Memory B cell (primary cell): ENCODE results near the gene TXNIP.

Experiments used
- ATAC-seq: fragments of 150-1000 bp; cut with Tn5 transposase; 2 replicates; pipeline ENCODE4 v1.10.0; 2021; ENCODE audit warnings: low read depth, mild to moderate bottlenecking, moderate library complexity
- DNase-seq, 2 donors: peaks; one replicate each; pipeline ENCODE4 v3.0.0; 2022; ENCODE audit warnings: low spot score in 2 of 2
- H3K27ac Mint-ChIP-seq: one replicate; pipeline ENCODE4 v1.8.0; 2022; ENCODE audit warnings: mild to moderate bottlenecking, moderate library complexity, mixed read lengths
- H3K27me3 Mint-ChIP-seq: one replicate; pipeline ENCODE4 v1.8.0; 2022; ENCODE audit warnings: mixed read lengths
- H3K36me3 Mint-ChIP-seq: one replicate; pipeline ENCODE4 v1.8.0; 2022; ENCODE audit warnings: mild to moderate bottlenecking, mixed read lengths
- H3K4me1 Mint-ChIP-seq: one replicate; pipeline ENCODE4 v1.8.0; 2022; ENCODE audit warnings: mixed read lengths
- H3K4me3 Mint-ChIP-seq: one replicate; pipeline ENCODE4 v1.8.0; 2022; ENCODE audit warnings: mild to moderate bottlenecking, moderate library complexity, mixed read lengths
- H3K9me3 Mint-ChIP-seq: one replicate; pipeline ENCODE4 v1.8.0; 2022; ENCODE audit warnings: mixed read lengths

TXNIP gene

GRCh38 chr1:145972580-145972979, 23.8 kb downstream of the TXNIP start:
- ATAC-seq = no peak
- DNase-seq = no peak
- H3K27me3 Mint-ChIP-seq = no peaks in the 10 kb centered on the region
- no peak overlapping the region for H3K27ac Mint-ChIP-seq
- H3K36me3 Mint-ChIP-seq = peaks cover 10% of the 10 kb centered on the region
- peaks cover 16% of the 10 kb centered on the region for H3K4me1 Mint-ChIP-seq
- no peaks in the 10 kb centered on the region for H3K9me3 Mint-ChIP-seq
- no peak overlapping the region for H3K4me3 Mint-ChIP-seq

- ATAC-seq (no peak), DNase-seq (no peak)
- H3K4me3 Mint-ChIP-seq = no peak overlapping the region
- H3K27ac Mint-ChIP-seq = no peak overlapping the region
- peaks cover 25% of the 10 kb centered on the region for H3K4me1 Mint-ChIP-seq
- peaks cover 6% of the 10 kb centered on the region for H3K36me3 Mint-ChIP-seq
- no peaks in the 10 kb centered on the region for H3K27me3 Mint-ChIP-seq
- no peaks in the 10 kb centered on the region for H3K9me3 Mint-ChIP-seq
Observed at GRCh38 chr1:145967288-145967687, 29.1 kb downstream of the TXNIP start.

- ATAC-seq = no peak
- H3K9me3 Mint-ChIP-seq = no peaks in the 10 kb centered on the region
- peak overlapping the region; percentile 86 for H3K4me3 Mint-ChIP-seq
- H3K27me3 Mint-ChIP-seq = no peaks in the 10 kb centered on the region
- peaks cover 6% of the 10 kb centered on the region for H3K36me3 Mint-ChIP-seq
- peaks cover 32% of the 10 kb centered on the region for H3K4me1 Mint-ChIP-seq
- peak overlapping the region; percentile 74 for H3K27ac Mint-ChIP-seq
- DNase-seq = no peak
Observed at GRCh38 chr1:145965119-145965744, 31.1 kb downstream of the TXNIP start.

- H3K4me3 Mint-ChIP-seq = peak within 1 kb of the TSS; percentile 86
- H3K36me3 Mint-ChIP-seq = peaks cover 6% of the 10 kb centered on the region
- H3K27ac Mint-ChIP-seq = peak within 1 kb of the TSS; percentile 74
- H3K9me3 Mint-ChIP-seq = no peaks in the 10 kb centered on the region
- H3K4me1 Mint-ChIP-seq = peaks cover 38% of the 10 kb centered on the region
- peak; percentile 80 to 81 for DNase-seq
- no peaks in the 10 kb centered on the region for H3K27me3 Mint-ChIP-seq
- peak; percentile 87 for ATAC-seq
Observed at GRCh38 chr1:145964328-145965118, 31.9 kb downstream of the TXNIP start, which contains the start of the genes ANKRD34A and POLR3GL. Gene ANKRD34A (minus strand): TSS chr1:145964575. CDS start chr1:145961759, 2,816 bp downstream. Gene POLR3GL (plus strand): TSS chr1:145964690. CDS start chr1:145974866, 10,176 bp downstream.

- Mint-ChIP-seq H3K9me3 (no peaks in the 10 kb centered on the region), H3K36me3 (peaks cover 6% of the 10 kb centered on the region), H3K4me1 (peaks cover 47% of the 10 kb centered on the region), H3K27me3 (no peaks in the 10 kb centered on the region), H3K27ac (peak overlapping the region; percentile 74), H3K4me3 (peak overlapping the region; percentile 86)
- ATAC-seq = no peak
- no peak for DNase-seq
Observed at GRCh38 chr1:145963265-145964019, 32.9 kb downstream of the TXNIP start.

GRCh38 chr1:145962157-145963102, 33.9 kb downstream of the TXNIP start:
- no peak for DNase-seq
- no peak for ATAC-seq
- peaks cover 50% of the 10 kb centered on the region for H3K4me1 Mint-ChIP-seq
- H3K4me3 Mint-ChIP-seq = peak overlapping the region; percentile 86
- peak overlapping the region; percentile 74 for H3K27ac Mint-ChIP-seq
- H3K27me3 Mint-ChIP-seq = no peaks in the 10 kb centered on the region
- peaks cover 1% of the 10 kb centered on the region for H3K36me3 Mint-ChIP-seq
- no peaks in the 10 kb centered on the region for H3K9me3 Mint-ChIP-seq

- peak; percentile 34 to 41 for DNase-seq
- no peak for ATAC-seq
- peak overlapping the region; percentile 86 for H3K4me3 Mint-ChIP-seq
- no peaks in the 10 kb centered on the region for H3K9me3 Mint-ChIP-seq
- H3K4me1 Mint-ChIP-seq = peaks cover 57% of the 10 kb centered on the region
- no peaks in the 10 kb centered on the region for H3K36me3 Mint-ChIP-seq
- no peaks in the 10 kb centered on the region for H3K27me3 Mint-ChIP-seq
- peak overlapping the region; percentile 70 for H3K27ac Mint-ChIP-seq
Observed at GRCh38 chr1:145961425-145962156, 34.8 kb downstream of the TXNIP start.

- peak overlapping the region; percentile 45 for H3K27ac Mint-ChIP-seq
- ATAC-seq (no peak), DNase-seq (no peak)
- H3K9me3 Mint-ChIP-seq = no peaks in the 10 kb centered on the region
- peaks cover 59% of the 10 kb centered on the region for H3K4me1 Mint-ChIP-seq
- H3K36me3 Mint-ChIP-seq = no peaks in the 10 kb centered on the region
- H3K27me3 Mint-ChIP-seq = no peaks in the 10 kb centered on the region
- H3K4me3 Mint-ChIP-seq = peak overlapping the region; percentile 86
Observed at GRCh38 chr1:145961109-145961424, 35.3 kb downstream of the TXNIP start.

GRCh38 chr1:145960468-145961108, 35.8 kb downstream of the TXNIP start:
- H3K9me3 Mint-ChIP-seq = no peaks in the 10 kb centered on the region
- peak overlapping the region; percentile 45 for H3K27ac Mint-ChIP-seq
- H3K4me3 Mint-ChIP-seq = peak overlapping the region; percentile 86
- DNase-seq (peak in 1 of 2 donors; percentile 38), ATAC-seq (no peak)
- no peaks in the 10 kb centered on the region for H3K36me3 Mint-ChIP-seq
- no peaks in the 10 kb centered on the region for H3K27me3 Mint-ChIP-seq
- peaks cover 61% of the 10 kb centered on the region for H3K4me1 Mint-ChIP-seq

- Mint-ChIP-seq H3K36me3 (peaks cover 1% of the 10 kb centered on the region), H3K4me3 (peak overlapping the region; percentile 86), H3K27me3 (no peaks in the 10 kb centered on the region), H3K9me3 (no peaks in the 10 kb centered on the region), H3K4me1 (peaks cover 64% of the 10 kb centered on the region), H3K27ac (peak overlapping the region; percentile 90)
- ATAC-seq (no peak), DNase-seq (no peak)
Observed at GRCh38 chr1:145959957-145960467, 36.4 kb downstream of the TXNIP start.

GRCh38 chr1:145959333-145959732, 37.0 kb downstream of the TXNIP start:
- H3K36me3 Mint-ChIP-seq = peaks cover 1% of the 10 kb centered on the region
- no peak for DNase-seq
- peak overlapping the region; percentile 90 for H3K27ac Mint-ChIP-seq
- no peaks in the 10 kb centered on the region for H3K27me3 Mint-ChIP-seq
- H3K4me3 Mint-ChIP-seq = peak overlapping the region; percentile 86
- no peaks in the 10 kb centered on the region for H3K9me3 Mint-ChIP-seq
- peaks cover 67% of the 10 kb centered on the region for H3K4me1 Mint-ChIP-seq
- no peak for ATAC-seq

- Mint-ChIP-seq H3K36me3 (peaks cover 1% of the 10 kb centered on the region), H3K27me3 (no peaks in the 10 kb centered on the region)
Observed at GRCh38 chr1:145958734-145959133, 37.6 kb downstream of the TXNIP start.

More at GRCh38 chr1:145958734-145959133, 37.6 kb downstream of the TXNIP start:
- ATAC-seq (no peak), DNase-seq (no peak)
- Mint-ChIP-seq H3K4me3 (peak overlapping the region; percentile 11), H3K4me1 (peaks cover 64% of the 10 kb centered on the region), H3K27ac (peak overlapping the region; percentile 90), H3K9me3 (no peaks in the 10 kb centered on the region)
